Non-pigmented ciliary epithelial cell (primary cell): Measurements from ENCODE around the gene FSTL4.

Experiments
- DNase-seq: peaks from one replicate; pipeline ENCODE4 v3.0.0-alpha.2; 2010; ENCODE audit warnings: low read depth

FSTL4 gene

DNA sequence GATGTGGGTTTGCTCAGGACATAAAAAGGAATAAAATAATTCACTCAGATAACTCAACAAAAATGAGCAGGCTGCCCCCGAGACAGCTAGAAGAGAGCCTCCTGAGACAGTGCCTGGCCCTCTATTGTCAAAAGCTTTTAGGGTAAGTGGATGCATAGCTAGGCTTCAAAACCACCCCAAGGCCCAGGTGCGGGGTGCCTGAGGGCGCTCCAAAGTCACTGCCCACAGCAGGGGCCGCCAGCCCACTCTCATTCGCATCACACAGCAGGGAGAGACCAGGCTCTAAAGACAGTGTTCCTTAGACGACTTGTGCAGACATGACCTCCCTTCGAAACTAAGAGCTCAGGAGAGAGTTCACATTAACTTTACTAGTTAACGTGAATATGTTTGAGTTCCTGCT is 271.5 kb downstream of the FSTL4 start:
- no peak for DNase-seq

DNA sequence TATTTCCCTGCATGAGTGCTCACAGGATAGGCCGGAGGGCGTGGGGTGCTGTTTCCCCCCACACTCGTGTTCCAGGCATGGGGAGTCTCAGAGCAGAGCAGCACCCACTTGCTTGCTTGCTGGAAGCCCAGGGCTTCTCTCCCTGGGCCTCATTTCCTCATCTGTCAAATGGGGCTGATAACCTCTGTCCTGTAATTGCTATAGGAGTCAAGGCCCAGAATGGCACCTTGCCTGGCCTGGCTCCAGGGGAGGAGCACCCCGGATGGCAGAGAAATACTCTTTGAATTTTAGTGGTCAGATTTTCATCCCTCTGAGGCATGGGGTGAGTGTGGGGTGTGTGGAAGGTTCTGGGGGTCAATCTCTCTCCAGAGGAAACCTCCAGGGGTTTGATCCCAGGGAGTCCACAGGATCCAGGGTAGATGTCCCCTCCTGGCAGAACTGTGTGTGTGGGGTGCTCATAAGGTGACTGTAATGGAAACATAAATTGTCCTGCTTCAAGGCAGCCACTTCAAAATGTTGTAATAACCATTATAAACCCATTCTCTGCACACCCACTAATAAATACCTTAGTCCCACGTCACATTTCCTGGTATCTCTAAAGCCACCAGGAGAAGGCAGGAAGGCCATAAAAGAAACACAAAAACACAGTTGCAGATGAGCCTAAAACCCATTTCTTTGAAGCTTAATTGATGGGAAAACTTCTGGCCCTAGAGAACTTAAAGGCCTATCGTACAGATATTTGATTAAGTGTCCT is 272.2 kb downstream of the FSTL4 start:
- no peak for DNase-seq

DNA sequence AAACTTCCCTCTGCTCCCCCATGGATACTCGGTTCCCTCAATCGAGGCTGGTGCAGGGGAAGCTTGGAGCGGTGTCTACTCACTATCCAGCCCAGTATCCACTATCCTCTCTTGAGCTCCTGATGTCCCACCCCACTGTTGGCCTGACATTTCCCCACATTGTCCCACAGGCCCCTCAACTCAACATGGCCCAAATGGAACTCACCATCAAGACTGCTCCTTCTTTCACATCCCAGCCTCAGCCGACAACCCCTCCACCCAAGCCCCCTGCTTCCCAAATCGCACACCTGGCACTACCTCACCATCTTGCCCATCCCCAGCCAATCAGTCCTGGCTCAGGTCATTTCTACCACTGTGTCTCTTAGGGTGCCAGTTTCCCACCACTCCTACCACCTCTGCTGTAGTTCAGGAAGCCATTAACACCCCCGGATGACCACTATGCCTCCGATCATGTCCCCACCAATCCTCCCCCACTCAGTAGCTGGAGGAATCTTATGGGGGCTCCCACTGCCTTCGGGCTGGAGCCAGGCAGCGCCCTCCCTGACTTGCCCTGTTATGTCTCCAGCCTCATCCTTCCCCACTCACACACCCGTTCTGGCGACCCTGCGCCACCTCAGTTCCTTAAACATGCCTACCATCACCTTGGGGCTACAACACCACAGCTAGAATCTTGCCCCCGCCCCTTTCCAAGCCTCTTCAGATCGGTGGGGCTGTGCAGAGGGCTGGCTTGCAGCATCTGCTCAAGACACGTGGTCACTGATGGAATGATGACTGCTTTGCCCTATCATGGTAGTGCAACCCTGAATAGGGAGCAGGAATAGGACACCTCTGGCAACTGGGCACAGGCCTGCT is 273.6 kb downstream of the FSTL4 start:
- DNase-seq, result no peak

DNA sequence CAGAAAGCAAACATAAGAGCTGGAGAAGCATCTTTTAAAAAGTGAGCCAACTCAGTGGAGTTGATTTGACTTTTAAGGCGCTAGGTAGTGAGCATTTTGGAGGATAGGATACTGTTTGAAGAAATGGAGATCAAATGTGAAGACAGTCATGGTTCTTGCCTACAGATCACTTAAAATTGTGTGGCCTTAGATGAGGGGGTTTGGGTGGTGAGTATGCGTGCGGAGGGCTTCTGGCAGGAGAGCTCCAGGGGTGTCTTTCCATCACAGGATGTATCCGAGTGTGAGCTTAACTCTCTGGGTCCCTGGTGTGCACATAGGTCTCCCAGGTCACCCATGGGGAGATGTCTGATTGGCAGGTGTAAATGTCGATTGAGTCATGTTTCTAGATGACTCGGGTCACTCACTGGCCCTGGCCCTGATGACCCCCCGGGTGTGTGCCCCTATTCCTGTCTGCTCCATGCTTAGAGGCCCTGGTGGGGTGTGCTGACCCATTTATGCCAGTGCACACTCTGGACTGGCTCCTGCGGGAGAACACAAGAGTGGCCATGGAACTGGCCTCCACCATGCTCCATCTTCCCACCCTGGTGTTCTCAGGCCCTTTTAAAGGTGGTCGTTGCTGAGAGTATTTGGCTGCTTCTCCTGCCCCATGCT is 274.4 kb downstream of the FSTL4 start:
- no peak for DNase-seq

DNA sequence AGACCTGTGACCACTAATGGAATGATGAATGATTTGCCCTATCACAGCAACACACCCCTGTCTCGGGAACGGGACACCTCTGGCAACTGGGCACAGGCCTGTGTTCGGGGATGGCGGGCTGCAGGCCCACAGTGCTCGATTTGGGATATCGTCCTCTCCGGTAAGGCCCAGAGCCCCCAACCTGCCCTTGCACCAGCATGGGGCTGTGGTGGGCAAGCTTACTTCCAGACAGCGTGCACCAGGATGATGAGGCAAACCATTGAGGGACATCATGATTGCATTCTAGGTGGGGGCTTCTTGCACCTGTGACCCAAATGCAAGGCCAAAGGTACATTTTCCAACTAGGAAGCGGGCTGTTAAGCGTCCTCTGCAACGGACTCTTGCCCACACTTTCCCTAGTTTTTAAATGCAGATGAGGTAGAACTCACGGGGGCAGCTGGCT is 275.4 kb downstream of the FSTL4 start:
- no peak for DNase-seq

DNA sequence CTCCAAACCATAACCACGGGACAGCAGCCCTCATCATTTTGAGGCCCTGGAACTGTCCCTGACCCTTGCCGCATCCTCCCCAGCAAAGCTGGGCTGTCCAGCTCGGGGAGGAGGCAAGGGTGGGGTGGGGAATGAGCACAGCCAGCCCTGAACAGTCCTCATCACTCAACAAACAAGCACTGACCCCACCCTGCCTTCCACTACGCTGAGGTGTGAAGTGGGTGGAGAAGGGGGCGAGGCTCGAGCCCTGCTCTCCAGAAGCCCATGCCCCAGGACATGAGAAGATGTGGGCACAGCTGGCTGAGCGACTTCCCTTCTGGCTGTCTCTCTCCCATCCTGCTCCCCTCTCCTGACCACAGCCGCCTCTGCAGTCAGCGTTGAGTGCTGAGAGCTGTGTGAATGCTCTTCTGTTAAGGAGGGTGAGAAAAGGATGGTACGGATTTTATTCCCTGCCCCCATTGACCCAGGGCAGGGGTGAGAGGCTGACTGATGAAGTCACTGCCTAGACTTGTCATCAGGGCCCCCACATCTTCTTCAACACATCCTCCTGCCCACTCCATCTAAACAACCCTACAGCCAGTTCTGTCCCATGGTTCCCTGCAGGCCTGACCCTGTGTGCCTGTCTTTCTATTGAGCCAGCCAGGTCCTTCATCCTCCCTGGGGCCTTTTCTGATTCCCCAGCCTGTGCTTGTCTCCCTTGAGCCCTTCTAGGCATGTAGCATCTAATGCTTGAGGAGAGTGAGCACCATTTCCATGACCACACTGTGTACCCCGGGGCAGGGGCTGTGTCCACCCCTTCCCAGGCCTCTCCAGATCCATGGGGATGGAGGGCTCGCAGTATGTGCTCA is 276.0 kb downstream of the FSTL4 start:
- no peak for DNase-seq

DNA sequence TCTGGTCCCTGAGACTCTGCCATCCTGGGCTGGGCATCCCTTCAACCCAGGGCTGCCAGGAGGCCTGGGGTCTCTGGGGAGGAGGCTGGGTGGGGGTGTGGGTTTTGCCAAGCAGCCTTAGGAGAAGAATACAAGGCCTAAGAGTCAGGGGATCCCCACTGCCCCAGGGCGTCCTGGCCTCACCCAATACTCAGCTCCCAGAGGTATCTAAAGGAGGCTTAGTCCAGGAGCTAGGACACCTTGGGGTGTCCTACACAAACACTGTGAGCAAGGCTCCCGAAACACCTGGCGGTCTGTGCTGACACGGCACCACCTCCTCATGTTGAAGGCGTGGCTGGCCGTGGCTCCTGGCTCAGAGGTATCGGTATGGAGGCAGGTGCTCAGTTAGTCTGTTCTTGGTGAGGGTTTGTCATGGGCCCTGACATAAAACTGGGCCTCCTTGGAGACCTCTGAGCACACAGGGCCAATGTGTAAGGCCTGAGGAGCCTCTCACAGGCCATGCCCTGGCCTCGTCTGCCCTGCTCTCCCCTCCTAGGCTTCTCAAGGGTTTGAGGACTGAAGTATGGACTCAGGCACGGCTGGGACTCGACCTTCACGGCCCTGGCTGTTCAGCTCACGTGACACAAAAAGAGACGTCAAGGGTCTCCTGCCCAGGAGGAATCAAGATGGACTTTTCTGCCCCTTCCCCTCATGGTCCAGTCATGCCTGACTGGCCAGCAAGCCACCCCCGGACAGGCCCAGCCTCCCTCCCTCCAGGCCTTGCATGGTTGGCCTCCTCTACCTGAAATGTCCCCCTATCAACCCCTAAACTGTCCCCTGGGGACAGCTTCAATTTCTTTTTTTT is 277.3 kb downstream of the FSTL4 start:
- no peak for DNase-seq

DNA sequence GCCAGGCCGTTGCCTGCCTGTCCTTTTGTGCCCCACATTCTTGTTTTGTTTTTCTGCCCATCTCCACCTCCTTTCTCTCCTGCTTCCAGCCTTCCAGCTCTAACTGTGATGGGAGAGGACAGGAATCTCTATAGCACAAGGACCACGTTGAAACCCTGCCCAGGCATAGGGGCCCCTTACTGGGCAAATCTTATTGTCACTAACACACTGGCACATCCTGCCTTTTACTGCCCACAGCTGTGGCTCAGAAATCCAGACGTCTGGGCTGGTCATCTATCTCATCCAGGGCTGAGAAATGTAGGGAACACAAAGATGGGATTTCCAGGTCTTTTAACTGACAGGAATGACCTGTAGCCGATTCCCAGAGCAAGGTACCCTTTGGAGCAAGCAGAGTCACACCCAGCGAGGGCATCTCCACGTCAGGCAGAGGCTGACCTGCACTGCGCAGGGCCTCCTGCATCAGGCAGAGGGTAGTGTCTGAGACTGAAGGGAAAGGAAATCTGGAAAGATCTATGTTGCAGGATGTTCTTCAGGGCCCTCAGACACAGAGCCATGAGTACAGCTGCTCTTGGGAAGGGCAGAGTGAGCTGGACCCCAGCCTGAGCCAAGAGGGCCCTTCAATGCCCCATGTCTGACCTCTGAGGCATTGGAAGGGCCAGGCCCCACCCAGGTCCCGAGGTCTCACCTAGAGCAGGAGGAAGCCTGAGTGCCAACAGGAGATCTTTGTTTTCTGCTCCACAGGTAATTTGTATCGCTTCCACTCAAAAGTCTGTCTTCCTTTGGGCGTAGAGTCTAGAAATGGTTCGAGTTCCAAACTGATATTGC is 278.8 kb downstream of the FSTL4 start:
- DNase-seq, result no peak

DNA sequence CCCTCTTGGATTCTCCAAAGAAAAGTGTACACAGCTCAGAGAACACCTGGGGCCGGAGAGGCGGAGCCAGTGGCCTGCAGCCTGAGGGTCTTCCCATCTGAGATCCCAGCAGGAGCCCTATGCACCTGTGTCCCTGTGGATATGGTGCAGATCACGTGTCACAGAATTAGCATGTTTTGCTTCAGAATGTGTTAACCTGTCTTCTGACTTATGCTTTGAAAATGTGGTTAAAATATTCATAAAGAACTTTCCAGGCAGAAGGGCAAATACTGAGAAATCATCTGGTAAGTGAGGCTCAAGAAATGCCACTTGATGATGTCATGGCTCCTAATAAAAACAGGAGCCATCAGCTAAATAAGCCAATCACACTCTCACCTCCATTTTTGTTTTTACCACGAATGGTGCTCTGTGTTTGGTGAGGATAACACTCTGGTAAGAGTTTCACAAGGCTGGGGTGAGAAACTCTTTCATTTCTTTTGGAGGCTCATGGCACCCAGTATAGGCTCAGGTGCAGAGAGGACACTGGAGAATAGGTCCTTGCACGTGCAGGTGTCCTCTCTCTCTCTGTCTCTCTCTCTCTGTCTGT is 279.8 kb downstream of the FSTL4 start:
- no peak for DNase-seq

DNA sequence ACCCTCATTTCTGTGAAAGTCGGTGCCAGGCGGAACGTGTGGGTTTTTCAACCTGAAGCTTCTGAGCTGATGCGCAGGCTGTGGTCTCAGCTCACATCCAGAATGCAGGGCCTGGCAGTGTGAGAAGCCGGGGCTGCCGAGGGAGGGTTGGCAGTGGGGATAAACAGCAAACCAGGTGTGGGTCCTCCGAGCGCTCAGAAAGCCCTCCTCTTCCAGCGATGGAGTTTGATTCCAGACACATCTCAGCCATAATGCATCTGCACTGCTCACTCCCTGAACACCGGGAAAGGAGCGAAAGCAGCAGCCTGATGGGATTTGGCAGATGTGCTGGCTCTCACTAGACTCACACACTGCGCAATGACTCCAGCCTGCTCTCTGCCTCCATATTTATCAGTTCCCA is 280.4 kb downstream of the FSTL4 start:
- no peak for DNase-seq

DNA sequence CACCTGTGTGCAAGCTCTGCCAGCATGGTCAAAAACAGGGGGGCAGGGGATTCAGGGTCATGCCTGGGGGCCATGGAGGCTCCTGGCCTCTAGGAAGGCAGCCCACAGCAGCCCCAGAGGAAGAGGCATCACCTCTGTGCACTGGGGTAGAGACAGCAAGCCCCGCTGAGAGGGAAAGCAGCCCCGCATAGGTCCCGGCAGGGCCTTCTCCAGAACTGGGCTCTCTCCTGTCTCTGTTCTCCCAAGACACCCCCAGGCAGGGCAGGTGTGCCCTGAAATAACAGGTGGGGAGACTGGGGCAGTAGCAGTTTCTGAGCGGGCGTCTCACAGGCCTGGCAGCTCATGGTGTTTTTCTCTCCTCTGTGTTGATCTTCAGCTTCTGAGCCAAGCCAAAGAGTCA is 281.4 kb downstream of the FSTL4 start:
- no peak for DNase-seq

DNA sequence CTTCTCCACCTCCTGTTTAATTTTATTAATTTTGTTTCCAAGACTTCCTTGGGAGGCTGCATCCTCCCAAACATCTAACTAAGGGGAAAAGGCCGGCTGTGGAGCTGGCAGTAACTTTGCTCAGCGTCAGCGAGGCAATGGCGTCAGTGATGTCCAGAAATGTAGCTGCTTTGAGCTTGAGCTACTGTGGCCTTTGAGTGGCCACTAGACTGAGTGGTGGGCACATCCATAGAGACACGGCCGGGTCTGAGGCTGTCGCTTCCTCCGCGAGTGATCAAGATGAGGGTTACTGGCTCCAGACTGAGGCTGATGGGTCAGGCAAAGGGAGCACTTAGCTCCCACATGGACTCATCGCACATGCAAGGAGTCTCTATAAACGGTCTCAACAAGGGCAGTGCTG is 283.5 kb downstream of the FSTL4 start:
- DNase-seq, result no peak

DNA sequence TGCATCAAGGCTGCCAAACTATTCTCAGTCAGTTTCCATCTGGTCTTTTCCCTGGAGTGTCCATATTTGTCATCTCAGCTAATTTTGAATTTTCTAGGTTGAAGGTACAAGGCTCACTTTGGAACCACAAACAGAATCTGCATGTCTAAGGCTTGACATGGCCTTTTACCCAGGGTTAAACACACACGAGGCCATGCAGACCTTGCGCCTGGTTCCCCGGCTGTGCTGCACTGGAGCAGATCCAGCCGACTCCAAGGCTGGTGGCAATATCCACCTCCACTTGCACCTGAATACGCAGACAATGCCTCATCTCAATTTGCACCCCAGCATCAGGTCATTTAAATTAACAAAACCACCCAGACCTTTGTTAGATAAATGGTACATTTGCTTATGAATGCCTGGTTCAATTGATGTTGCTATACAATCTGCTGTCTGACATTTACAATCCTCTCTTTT is 284.4 kb downstream of the FSTL4 start:
- DNase-seq, result no peak

DNA sequence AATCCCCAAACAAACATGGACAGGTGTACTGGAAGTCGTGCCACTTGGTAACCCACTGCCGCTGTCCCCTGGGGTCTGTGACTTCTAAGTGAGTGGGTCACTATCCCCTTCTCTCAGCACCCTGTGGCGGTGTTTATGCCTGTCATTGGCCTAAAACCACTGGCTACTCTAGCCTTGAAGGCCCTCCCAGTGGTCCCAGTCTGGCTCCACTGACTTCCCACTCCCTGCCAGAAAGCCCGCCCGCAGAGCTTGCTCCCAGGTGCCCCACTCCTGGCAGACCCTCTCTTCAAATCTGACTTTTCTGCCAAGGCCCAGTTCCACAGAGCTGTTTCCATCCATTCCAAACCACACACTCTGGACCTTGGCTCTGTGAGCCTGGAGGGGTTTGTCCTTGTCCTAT is 286.0 kb downstream of the FSTL4 start:
- DNase-seq, result no peak

DNA sequence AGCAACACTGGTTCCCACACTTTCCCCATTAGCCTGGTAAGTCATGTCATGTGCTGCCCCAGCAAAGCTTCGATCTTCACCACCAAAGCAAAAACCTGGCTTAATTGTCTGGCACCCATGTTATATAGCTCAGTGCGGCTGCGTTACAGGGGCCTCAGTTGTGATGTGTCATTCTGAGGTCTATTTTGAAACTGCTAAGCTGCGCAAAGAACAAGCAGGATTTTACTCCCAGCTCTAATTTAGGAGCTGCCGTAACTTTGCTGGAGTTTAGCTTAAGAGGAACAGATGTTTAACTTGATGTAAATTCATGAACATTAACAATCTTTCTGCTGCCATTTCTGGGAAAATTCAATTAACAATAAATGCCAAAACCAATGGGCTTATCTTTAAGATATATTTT is 286.5 kb downstream of the FSTL4 start:
- DNase-seq, result no peak

DNA sequence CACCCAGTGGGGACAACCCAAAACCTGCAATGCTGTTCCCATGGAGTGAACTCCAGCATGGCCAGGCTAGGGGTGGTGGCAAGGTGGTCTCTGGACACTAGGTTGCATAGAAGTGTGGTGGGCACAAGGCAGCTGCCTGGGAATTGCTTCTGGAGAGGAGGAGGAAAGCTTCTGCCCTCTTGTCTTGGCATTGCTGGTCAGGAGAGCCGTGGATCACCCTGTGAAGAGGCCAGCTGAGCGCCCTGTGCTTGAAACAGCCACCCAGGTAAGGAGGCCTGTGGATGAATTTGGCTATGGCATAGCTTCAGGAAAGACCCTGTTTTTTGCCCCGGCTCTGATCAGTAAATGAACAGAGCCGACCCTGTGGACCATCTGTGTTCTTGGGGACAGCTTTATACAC is 287.4 kb downstream of the FSTL4 start:
- no peak for DNase-seq

DNA sequence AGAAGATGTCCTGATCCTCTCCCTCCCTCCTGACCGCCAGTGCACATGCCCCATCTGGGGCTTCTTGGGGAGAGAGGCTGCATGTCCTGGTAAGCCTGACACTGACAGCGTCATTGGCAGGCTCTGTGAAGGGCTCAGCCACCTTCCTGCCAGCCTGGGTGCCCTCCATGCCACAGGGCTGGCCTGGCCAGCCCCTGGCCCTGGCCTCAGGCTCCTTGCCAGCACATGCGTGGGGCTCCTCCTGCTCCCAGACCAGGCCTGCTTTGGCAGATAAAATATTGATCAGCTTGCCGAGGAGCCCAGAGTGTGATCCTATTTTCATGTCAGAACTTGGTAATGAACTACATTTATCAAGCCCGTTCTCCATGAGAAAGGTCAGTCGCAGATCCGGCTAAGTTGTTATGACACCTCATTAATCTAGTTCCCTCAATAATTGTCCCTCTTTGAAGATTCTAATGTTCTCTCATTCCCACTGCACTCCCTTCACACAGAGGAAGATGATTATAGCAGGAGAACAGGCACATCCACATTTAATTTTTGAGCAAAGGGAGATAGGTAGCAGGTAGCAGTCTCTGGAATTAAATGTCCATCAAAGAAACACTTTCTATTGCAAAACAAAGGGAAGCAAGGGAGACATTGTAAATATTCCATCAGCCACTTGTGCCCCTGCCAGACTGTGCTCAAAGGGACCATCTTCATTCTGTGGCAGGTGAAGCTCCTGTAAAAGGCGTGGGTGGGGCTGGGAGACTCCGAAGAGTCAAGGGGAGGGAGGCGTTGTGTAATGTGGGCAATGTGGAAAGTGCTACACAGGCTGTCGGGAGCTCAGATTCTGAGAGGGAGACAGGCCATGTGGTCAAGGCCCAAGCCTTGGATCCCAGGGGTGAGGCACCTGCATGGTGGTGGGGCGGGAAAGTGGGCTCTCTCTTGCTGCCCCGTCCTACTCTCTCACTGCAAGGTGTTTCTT is 288.6 kb downstream of the FSTL4 start:
- DNase-seq, result no peak

DNA sequence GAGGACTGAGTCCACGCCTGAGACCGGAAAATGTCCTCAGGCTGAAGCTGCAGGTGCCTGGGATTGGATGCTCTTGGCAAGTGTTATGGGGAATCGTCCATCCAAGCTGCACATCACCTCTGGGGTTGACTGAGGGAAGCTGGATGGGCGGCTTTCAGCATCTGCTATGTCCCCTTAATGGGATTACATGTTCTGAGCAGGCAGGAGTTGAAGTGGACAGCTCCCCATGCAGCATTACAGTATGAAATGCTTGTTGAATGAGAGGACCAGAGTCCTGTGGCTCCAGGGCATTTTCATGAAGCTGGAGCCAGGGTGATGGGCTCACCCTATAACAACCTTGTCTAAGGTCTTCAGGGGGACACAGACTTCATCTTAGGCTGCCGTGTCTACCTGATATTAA is 289.6 kb downstream of the FSTL4 start:
- DNase-seq, result no peak
